GM23338 (cell line): ENCODE data around the gene GNG7. TPM values are rescaled to one million over a fixed set of nuclear protein-coding genes. Genes with fewer than 3 reads are reported as not detected.

Experiments
- ATAC-seq: fragments of 200-7000 bp; cut with Tn5 transposase; 3 replicates; pipeline ENCODE4 v1.9.1; 2020
- DNase-seq: peaks from one replicate; pipeline ENCODE4 v3.0.0-alpha.2; 2015; ENCODE audit warnings: low spot score
- H2AFZ ChIP-seq: fragments of 200-600 bp; sonication (generic); 2 replicates; pipeline ENCODE4 v1.8.0; 2016; ENCODE audit warnings: antibody characterized with exemption, mild to moderate bottlenecking, moderate library complexity
- H3F3A ChIP-seq: fragments of 200-600 bp; sonication (generic); replicated peaks from 2 replicates; pipeline ENCODE4 v1.8.0; 2017; ENCODE audit warnings: antibody characterized with exemption, mixed run types, low read depth
- H3K27ac ChIP-seq: fragments of 200-600 bp; sonication (generic); 2 replicates; pipeline ENCODE4 v1.6.1; 2016; ENCODE audit warnings: low read depth
- H3K27me3 ChIP-seq: fragments of 200-600 bp; sonication (generic); 2 replicates; pipeline ENCODE4 v1.8.0; 2016; ENCODE audit warnings: mild to moderate bottlenecking, mixed run types, moderate library complexity; ENCODE audit not compliant: insufficient read depth
- H3K36me3 ChIP-seq: fragments of 200-600 bp; sonication (generic); 2 replicates; pipeline ENCODE4 v1.8.0; 2016; ENCODE audit warnings: mild to moderate bottlenecking; ENCODE audit not compliant: insufficient read depth
- H3K4me1 ChIP-seq: fragments of 200-600 bp; sonication (generic); 2 replicates; pipeline ENCODE4 v1.8.0; 2016; ENCODE audit warnings: mild to moderate bottlenecking, moderate library complexity; ENCODE audit not compliant: insufficient read depth
- H3K4me2 ChIP-seq: fragments of 200-600 bp; sonication (generic); 2 replicates; pipeline ENCODE4 v1.7.1; 2017; ENCODE audit warnings: mixed run types
- H3K4me3 ChIP-seq: fragments of 200-600 bp; sonication (generic); 2 replicates; pipeline ENCODE4 v1.6.1; 2016; ENCODE audit warnings: mixed run types
- H3K79me2 ChIP-seq: fragments of 200-600 bp; sonication (generic); replicated peaks from 2 replicates; pipeline ENCODE4 v1.8.0; 2017; ENCODE audit warnings: mild to moderate bottlenecking; ENCODE audit not compliant: insufficient read depth
- H3K9me2 ChIP-seq: fragments of 200-600 bp; sonication (generic); 2 replicates; pipeline ENCODE4 v1.8.0; 2017; ENCODE audit not compliant: insufficient read depth
- H4K20me1 ChIP-seq: fragments of 200-600 bp; sonication (generic); replicated peaks from 2 replicates; pipeline ENCODE4 v1.8.0; 2017; ENCODE audit warnings: mild to moderate bottlenecking; ENCODE audit not compliant: insufficient read depth
- H3K27ac Mint-ChIP-seq: 2 replicates; pipeline ENCODE4 v1.8.0; 2020; ENCODE audit warnings: inconsistent platforms, mild to moderate bottlenecking, moderate library complexity, mixed read lengths
- H3K27me3 Mint-ChIP-seq: 3 replicates; pipeline ENCODE4 v1.8.0; 2022; ENCODE audit warnings: low read depth, mild to moderate bottlenecking, moderate library complexity, mixed read lengths, inconsistent platforms; ENCODE audit not compliant: insufficient read depth, poor library complexity
- H3K36me3 Mint-ChIP-seq: 3 replicates; pipeline ENCODE4 v1.8.0; 2021; ENCODE audit warnings: low read depth, mild to moderate bottlenecking, inconsistent platforms, moderate library complexity, mixed read lengths
- H3K4me1 Mint-ChIP-seq: 3 replicates; pipeline ENCODE4 v1.8.0; 2020; ENCODE audit warnings: mild to moderate bottlenecking, inconsistent platforms, mixed read lengths
- H3K4me3 Mint-ChIP-seq: 3 replicates; pipeline ENCODE4 v1.8.0; 2021; ENCODE audit warnings: moderate library complexity, mild to moderate bottlenecking, inconsistent platforms, mixed read lengths
- H3K9me3 Mint-ChIP-seq: 3 replicates; pipeline ENCODE4 v1.8.0; 2020; ENCODE audit warnings: moderate library complexity, mild to moderate bottlenecking, inconsistent platforms, mixed read lengths
- CREB1 ChIP-seq: fragments of 250-450 bp; sonication (Bioruptor Pico); IDR thresholded peaks from 2 replicates; pipeline ENCODE4 v1.5.0; 2020; ENCODE audit warnings: low read depth, mild to moderate bottlenecking, moderate library complexity
- ETS1 ChIP-seq: IDR thresholded peaks from 2 replicates; pipeline ENCODE4 v1.6.1; 2016; ENCODE audit warnings: antibody characterized with exemption
- EZH2 ChIP-seq: fragments of 200-600 bp; sonication (generic); IDR thresholded peaks from one replicate; pipeline ENCODE4 v1.8.0; 2017; ENCODE audit warnings: antibody characterized with exemption, mild to moderate bottlenecking, low read depth; ENCODE audit not compliant: unreplicated experiment
- EZH2phosphoT487 ChIP-seq: fragments of 200-600 bp; sonication (generic); IDR thresholded peaks from one replicate; pipeline ENCODE4 v1.8.1; 2018; ENCODE audit warnings: antibody characterized with exemption; ENCODE audit not compliant: unreplicated experiment
- JUNB ChIP-seq: IDR thresholded peaks from one replicate; pipeline ENCODE4 v1.6.1; 2016; ENCODE audit warnings: antibody characterized with exemption; ENCODE audit not compliant: unreplicated experiment
- NANOG ChIP-seq: IDR thresholded peaks from 2 replicates; pipeline ENCODE4 v1.6.1; 2016; ENCODE audit warnings: antibody characterized with exemption, borderline replicate concordance
- POLR2AphosphoS5 ChIP-seq: IDR thresholded peaks from 2 replicates; pipeline ENCODE4 v1.6.1; 2016; ENCODE audit warnings: antibody characterized with exemption, low read depth
- STAT1 ChIP-seq: IDR thresholded peaks from one replicate; pipeline ENCODE4 v1.6.1; 2016; ENCODE audit warnings: antibody characterized with exemption; ENCODE audit not compliant: unreplicated experiment
- ZNF114 ChIP-seq: fragments of 250-450 bp; sonication (Bioruptor Pico); IDR thresholded peaks from 2 replicates; pipeline ENCODE4 v1.5.0; 2020; ENCODE audit warnings: mild to moderate bottlenecking, moderate library complexity
- ZNF331 ChIP-seq: fragments of 250-450 bp; sonication (Bioruptor Pico); IDR thresholded peaks from 2 replicates; pipeline ENCODE4 v1.5.0; 2020; ENCODE audit warnings: low read depth, mild to moderate bottlenecking, moderate library complexity
- ZNF462 ChIP-seq: fragments of 250-450 bp; sonication (Bioruptor Pico); IDR thresholded peaks from 2 replicates; pipeline ENCODE4 v1.5.0; 2020; ENCODE audit warnings: mild to moderate bottlenecking, moderate library complexity
- polyA plus RNA-seq: library from polyadenylated mRNA; unstranded; fragments of >200 nt; fragmentation: Nextera tagmentation; extraction: Ambion mirVana; gene quantifications from 2 replicates; pipeline ENCODE4 v1.2.1, GENCODE V29; 2016
- total RNA-seq: library from RNA; depleted of rRNA; stranded (reverse); fragments of >200 nt; shearing (Covaris generic); gene quantifications from 2 replicates; pipeline ENCODE4 v1.2.3, GENCODE V29; 2014
- TF ChIP-seq, protein P1 (sequence below): IDR thresholded peaks from one replicate; pipeline ENCODE4 v1.6.1; 2018; ENCODE audit warnings: antibody characterized with exemption; ENCODE audit not compliant: unreplicated experiment
- TF ChIP-seq, protein P2 (sequence below), 2 experiments: fragments of 200-600 bp in 1 of 2; sonication (generic) in 1 of 2; conservative IDR thresholded peaks; 2 replicates each; pipeline versions ENCODE4 v1.5.1 to v1.6.1; 2016 to 2017; ENCODE audit warnings: antibody characterized with exemption in 2 of 2, low read depth in 2 of 2, mild to moderate bottlenecking in 2 of 2, moderate library complexity in 1 of 2

Gene GNG7
- total and polyA plus RNA-seq, 2 experiments from 2014 or later = 5.1 to 5.4 TPM

GRCh38 chr19:2680808-2681207 is 21.7 kb downstream of the GNG7 start:
- Histone ChIP-seq H3F3A (no peaks in the 10 kb centered on the region), H4K20me1 (no peaks in the 10 kb centered on the region; the same call in 1 of the 2 replicates), H3K9me2 (no peaks in the 10 kb centered on the region), H2AFZ (no peak overlapping the region), H3K36me3 (no peaks in the 10 kb centered on the region), H3K27ac (no peak overlapping the region), H3K79me2 (no peaks in the 10 kb centered on the region), H3K4me1 (0 out of 2 replicates have a peak, but pooled peaks cover under 1% of the 10 kb centered on the region), H3K4me3 (no peak overlapping the region), H3K27me3 (no peaks in the 10 kb centered on the region), H3K4me2 (no peak overlapping the region)
- Mint-ChIP-seq H3K27me3 (peaks cover 9% of the 10 kb centered on the region), H3K4me1 (peaks cover under 1% of the 10 kb centered on the region; the same call in 1 of the 3 replicates), H3K27ac (no peak overlapping the region), H3K36me3 (peaks cover 5% of the 10 kb centered on the region; the same call in 2 of the 3 replicates), H3K9me3 (peaks cover 3% of the 10 kb centered on the region; the same call in 2 of the 3 replicates), H3K4me3 (no peak overlapping the region)
- TF ChIP-seq STAT1 (no peak), NANOG (no peak), ZNF331 (no peak), EZH2 (no peak), JUNB (no peak), ZNF114 (CRISPR knock-in tag) (no peak), EZH2phosphoT487 (no peak), ETS1 (no peak), ZNF462 (CRISPR knock-in tag) (no peak), CREB1 (no peak), POLR2AphosphoS5 (no peak)
- TF ChIP-seq, protein P1, sequence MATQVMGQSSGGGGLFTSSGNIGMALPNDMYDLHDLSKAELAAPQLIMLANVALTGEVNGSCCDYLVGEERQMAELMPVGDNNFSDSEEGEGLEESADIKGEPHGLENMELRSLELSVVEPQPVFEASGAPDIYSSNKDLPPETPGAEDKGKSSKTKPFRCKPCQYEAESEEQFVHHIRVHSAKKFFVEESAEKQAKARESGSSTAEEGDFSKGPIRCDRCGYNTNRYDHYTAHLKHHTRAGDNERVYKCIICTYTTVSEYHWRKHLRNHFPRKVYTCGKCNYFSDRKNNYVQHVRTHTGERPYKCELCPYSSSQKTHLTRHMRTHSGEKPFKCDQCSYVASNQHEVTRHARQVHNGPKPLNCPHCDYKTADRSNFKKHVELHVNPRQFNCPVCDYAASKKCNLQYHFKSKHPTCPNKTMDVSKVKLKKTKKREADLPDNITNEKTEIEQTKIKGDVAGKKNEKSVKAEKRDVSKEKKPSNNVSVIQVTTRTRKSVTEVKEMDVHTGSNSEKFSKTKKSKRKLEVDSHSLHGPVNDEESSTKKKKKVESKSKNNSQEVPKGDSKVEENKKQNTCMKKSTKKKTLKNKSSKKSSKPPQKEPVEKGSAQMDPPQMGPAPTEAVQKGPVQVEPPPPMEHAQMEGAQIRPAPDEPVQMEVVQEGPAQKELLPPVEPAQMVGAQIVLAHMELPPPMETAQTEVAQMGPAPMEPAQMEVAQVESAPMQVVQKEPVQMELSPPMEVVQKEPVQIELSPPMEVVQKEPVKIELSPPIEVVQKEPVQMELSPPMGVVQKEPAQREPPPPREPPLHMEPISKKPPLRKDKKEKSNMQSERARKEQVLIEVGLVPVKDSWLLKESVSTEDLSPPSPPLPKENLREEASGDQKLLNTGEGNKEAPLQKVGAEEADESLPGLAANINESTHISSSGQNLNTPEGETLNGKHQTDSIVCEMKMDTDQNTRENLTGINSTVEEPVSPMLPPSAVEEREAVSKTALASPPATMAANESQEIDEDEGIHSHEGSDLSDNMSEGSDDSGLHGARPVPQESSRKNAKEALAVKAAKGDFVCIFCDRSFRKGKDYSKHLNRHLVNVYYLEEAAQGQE = no peak
- TF ChIP-seq, protein P2, sequence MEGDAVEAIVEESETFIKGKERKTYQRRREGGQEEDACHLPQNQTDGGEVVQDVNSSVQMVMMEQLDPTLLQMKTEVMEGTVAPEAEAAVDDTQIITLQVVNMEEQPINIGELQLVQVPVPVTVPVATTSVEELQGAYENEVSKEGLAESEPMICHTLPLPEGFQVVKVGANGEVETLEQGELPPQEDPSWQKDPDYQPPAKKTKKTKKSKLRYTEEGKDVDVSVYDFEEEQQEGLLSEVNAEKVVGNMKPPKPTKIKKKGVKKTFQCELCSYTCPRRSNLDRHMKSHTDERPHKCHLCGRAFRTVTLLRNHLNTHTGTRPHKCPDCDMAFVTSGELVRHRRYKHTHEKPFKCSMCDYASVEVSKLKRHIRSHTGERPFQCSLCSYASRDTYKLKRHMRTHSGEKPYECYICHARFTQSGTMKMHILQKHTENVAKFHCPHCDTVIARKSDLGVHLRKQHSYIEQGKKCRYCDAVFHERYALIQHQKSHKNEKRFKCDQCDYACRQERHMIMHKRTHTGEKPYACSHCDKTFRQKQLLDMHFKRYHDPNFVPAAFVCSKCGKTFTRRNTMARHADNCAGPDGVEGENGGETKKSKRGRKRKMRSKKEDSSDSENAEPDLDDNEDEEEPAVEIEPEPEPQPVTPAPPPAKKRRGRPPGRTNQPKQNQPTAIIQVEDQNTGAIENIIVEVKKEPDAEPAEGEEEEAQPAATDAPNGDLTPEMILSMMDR (conservative IDR thresholded peaks at IDR 0.05; ENCODE audit: low read depth in 2 of 2) = no peak
- ATAC-seq = no peak
- no peak for DNase-seq
